Measurements from ENCODE around the gene CR1. TPM values are rescaled to one million over a fixed set of nuclear protein-coding genes. Genes with fewer than 3 reads are reported as not detected.
"Not testable (repeated sequence)": the region's sequence is repeated elsewhere in the genome, so short reads cannot be mapped to it uniquely, and the experiment has no call there.

The CR1 gene
- total RNA-seq, 2 donors from 2014 or later = 0.02 to 0.08 TPM

DNA sequence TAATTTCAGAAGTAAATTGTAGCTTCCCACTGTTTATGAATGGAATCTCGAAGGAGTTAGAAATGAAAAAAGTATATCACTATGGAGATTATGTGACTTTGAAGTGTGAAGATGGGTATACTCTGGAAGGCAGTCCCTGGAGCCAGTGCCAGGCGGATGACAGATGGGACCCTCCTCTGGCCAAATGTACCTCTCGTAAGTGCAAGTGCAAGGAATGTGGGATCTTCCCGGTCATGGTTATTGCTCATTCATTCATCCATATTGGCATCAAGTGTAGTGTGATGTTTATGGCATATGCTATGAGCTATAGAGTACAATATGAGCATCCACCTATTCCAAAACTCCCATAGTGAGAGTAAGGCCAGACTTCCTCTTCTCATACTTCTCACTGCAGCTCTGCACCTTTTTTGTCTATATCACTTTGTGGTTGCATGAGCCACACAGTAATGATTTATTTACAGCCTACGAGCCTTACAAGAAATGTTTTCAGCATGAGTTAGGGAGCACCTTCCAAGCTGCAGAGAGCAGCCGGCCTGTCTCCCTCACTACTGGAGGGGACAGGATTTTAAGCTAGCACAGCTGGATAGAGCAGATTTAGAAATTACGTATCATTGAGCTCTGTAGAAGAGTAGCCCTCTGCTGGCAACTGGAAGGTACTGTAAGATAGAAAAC lies 124.0 kb downstream of the CR1 start:
- Mint-ChIP-seq H3K27ac (no peak overlapping the region), H3K36me3 (no peaks in the 10 kb centered on the region), H3K9me3 (no peaks in the 10 kb centered on the region)
- DNase-seq (ENCODE audit: low spot score in 2 of 2) (peak in 1 of 2 donors; percentile 5), ATAC-seq (peak; percentile 76 to 77)

GRCh38 chr1:207620543-207620893 lies 124.6 kb downstream of the CR1 start:
- DNase-seq (ENCODE audit: low spot score in 2 of 2) (no peak), ATAC-seq (no peak)
- H3K9me3 Mint-ChIP-seq = no peaks in the 10 kb centered on the region
- H3K36me3 Mint-ChIP-seq = no peaks in the 10 kb centered on the region
- no peak overlapping the region for H3K27ac Mint-ChIP-seq

DNA sequence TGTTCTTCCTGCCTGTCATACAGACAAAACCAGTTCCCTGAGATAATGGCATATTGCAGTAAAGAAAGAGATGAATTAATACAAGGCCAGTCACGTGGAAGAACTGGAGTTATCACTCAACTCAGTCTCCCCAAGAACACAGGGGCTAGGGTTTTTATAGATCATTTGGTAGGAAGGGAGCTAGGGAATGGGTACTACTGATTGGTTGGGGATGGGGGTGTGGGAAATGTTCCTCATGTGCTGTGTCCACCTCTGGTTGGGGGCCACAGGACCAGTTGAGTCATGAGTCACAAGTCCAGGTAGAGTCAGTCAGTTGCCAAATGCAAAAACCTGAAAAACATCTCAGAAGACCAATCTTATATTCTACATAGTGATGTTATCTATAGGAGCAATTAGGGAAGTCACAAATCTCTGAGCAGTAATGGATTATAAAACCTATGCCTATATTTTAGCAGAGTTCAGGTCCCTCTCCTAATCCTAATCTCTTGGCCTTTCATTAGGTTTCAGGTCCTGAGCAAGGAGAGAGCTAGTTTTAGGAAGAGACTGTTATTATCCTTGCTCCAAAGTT lies 129.6 kb downstream of the CR1 start:
- not testable (repeated sequence) for ATAC-seq; H3K9me3 Mint-ChIP-seq; H3K36me3 Mint-ChIP-seq; H3K27ac Mint-ChIP-seq; DNase-seq (ENCODE audit: low spot score in 2 of 2)

DNA sequence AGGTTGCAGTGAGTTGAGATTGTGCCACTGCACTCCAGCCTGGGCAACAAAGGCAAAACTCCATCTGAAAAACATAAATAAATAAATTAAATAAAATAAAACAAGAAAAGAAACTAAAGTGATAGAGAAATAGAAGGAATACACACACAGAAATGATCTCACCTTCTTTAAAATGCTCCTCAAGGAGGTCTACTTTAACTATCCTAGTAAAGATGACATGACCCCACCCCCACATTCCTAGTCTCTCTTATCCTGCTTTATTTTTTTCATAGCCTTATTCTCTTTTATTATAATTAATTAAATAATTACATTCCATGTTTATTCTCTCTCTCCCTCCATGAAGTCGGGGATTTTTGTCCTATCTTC lies 131.0 kb downstream of the CR1 start:
- DNase-seq (ENCODE audit: low spot score in 2 of 2) = no peak
- H3K9me3 Mint-ChIP-seq = no peaks in the 10 kb centered on the region
- no peaks in the 10 kb centered on the region for H3K36me3 Mint-ChIP-seq
- no peak for ATAC-seq
- no peak overlapping the region for H3K27ac Mint-ChIP-seq

- Mint-ChIP-seq H3K36me3 (no peaks in the 10 kb centered on the region), H3K27ac (no peak overlapping the region), H3K9me3 (no peaks in the 10 kb centered on the region)
- ATAC-seq = no peak
- DNase-seq (ENCODE audit: low spot score in 2 of 2) = no peak
These were observed 131.5 kb downstream of the CR1 start for GRCh38 chr1:207627496-207627895.

GRCh38 chr1:207628776-207629175 lies 132.8 kb downstream of the CR1 start:
- no peaks in the 10 kb centered on the region for H3K9me3 Mint-ChIP-seq
- no peaks in the 10 kb centered on the region for H3K36me3 Mint-ChIP-seq
- no peak for DNase-seq (ENCODE audit: low spot score in 2 of 2)
- ATAC-seq = no peak
- no peak overlapping the region for H3K27ac Mint-ChIP-seq

- H3K36me3 Mint-ChIP-seq = no peaks in the 10 kb centered on the region
- ATAC-seq (no peak), DNase-seq (ENCODE audit: low spot score in 2 of 2) (no peak)
- H3K27ac Mint-ChIP-seq = no peak overlapping the region
- H3K9me3 Mint-ChIP-seq = no peaks in the 10 kb centered on the region
These were observed 135.2 kb downstream of the CR1 start for GRCh38 chr1:207631137-207631536.

DNA sequence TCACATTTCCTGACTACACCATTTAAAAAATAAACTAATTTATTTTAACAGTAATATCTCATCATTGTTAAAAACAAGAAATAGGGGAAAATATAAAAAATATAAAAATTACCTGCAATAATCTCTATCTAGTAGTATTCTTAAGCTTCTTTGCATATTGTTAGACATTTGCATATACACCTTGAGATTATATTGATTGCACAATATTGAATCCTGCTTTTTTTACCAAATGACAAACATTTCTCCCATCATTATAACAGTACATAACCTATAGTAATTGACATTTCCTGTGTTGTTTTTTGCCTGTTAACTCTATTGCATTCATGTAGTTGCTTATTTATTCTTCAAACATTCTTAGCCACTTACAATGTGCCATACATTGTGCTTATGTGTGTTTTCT lies 137.3 kb downstream of the CR1 start:
- ATAC-seq (no peak), DNase-seq (ENCODE audit: low spot score in 2 of 2) (no peak)
- Mint-ChIP-seq H3K9me3 (no peaks in the 10 kb centered on the region), H3K27ac (no peak overlapping the region), H3K36me3 (no peaks in the 10 kb centered on the region)

DNA sequence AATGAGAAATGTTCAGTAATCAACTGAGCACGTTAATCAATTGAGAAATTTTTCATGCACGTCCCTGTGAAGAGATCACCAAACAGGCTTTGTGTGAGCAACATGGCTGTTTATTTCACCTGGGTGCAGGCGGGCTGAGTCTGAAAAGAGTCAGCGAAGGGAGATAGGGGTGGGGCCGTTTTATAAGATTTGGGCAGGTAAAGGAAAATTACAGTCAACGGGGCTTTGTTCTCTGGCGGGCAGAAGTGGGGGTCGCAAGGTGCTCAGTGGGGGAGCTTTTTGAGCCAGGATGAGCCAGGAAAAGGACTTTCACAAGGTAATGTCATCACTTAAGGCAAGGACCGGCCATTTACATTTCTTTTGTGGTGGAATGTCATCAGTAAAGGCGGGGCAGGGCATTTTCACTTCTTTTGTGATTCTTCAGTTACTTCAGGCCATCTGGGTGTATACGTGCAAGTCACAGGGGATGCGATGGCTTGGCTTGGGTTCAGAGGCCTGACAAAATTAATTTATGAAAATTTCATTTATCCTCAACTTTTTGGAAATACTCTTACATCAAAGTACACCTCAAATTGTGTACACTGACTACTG lies 137.8 kb downstream of the CR1 start:
- H3K36me3 Mint-ChIP-seq; ATAC-seq; DNase-seq (ENCODE audit: low spot score in 2 of 2); H3K27ac Mint-ChIP-seq; H3K9me3 Mint-ChIP-seq: not testable (repeated sequence)

- H3K36me3 Mint-ChIP-seq; H3K9me3 Mint-ChIP-seq; ATAC-seq; DNase-seq (ENCODE audit: low spot score in 2 of 2); H3K27ac Mint-ChIP-seq: not testable (repeated sequence)
These were observed 138.3 kb downstream of the CR1 start for GRCh38 chr1:207634293-207634692.

DNA sequence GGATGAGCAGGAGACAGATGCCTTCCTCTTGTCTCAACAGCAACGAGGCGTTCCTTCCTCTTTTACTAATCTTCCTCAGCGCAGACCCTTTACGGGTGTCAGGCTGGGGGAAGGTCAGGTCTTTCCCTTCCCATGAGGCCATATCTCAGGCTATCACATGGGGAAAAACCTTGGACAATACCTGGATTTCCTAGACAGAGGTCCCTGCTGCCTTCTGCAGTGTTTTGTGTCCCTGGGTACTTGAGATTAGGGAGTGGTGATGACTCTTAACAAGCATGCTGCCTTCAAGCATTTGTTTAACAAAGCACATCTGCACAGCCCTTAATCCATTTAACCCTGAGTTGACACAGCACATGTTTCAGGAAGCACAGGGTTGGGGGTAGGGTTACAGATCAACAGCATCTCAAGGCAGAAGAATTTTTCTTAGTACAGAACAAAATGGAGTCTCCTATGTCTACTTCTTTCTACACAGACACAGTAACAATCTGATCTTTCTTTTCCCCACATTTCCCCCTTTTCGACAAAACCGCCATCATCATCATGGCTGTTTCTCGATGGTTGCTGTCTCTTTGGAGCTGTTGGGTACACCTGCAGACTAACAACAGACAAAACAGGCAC lies 139.7 kb downstream of the CR1 start:
- not testable (repeated sequence) for ATAC-seq, H3K27ac Mint-ChIP-seq, H3K9me3 Mint-ChIP-seq

DNA sequence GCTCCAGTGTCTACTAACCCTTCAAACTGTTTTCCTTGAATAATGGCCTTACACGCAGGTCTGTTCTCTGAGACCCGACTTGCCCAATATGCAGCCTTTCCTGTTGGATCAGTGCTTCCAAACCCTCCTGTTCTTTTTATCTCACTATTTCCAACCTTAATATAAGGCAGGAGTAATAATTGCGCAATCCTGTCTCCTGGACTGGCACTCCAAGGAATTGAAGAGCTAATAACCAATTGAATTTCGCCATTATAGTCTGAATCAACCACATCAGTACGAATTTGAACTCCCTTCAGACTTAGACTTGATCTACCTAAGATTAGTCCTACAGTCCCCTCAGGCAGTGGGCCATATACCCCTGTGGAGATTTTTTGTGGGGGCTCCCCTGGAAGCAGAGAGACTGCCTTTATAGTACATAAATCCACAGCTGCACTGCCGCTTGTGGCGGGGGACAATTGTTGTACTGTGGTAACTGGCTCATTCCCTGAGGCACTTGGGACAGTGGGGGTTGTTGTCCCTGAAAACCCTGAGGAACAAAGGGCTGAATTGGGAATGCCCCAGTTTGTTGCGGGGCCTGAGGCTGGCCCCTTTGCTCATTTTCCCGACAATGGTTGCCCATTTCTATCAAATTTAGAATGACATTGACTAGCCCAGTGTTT lies 142.7 kb downstream of the CR1 start:
- H3K27ac Mint-ChIP-seq; H3K36me3 Mint-ChIP-seq; ATAC-seq; H3K9me3 Mint-ChIP-seq; DNase-seq (ENCODE audit: low spot score in 2 of 2): not testable (repeated sequence)

More for the DNA sequence above, 139.7 kb downstream of the CR1 start:
- not testable (repeated sequence) for H3K36me3 Mint-ChIP-seq; DNase-seq (ENCODE audit: low spot score in 2 of 2)

DNA sequence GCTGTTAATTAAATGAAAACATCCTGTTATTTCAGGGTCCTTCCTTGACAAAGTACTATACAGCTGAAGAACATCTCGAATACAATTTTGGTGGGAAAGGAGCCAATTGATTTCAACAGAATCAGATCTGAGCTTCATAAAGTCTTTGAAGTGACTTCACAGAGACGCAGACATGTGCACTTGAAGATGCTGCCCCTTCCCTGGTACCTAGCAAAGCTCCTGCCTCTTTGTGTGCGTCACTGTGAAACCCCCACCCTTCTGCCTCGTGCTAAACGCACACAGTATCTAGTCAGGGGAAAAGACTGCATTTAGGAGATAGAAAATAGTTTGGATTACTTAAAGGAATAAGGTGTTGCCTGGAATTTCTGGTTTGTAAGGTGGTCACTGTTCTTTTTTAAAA lies 143.4 kb downstream of the CR1 start:
- not testable (repeated sequence) for H3K27ac Mint-ChIP-seq; DNase-seq (ENCODE audit: low spot score in 2 of 2)

GRCh38 chr1:207644166-207644851 lies 148.4 kb downstream of the CR1 start:
- DNase-seq (ENCODE audit: low spot score in 2 of 2) (no peak), ATAC-seq (no peak)
- Mint-ChIP-seq H3K27ac (peak overlapping the region in 1 of 2 donors; percentile 7), H3K36me3 (no peaks in the 10 kb centered on the region), H3K9me3 (no peaks in the 10 kb centered on the region)

More for the DNA sequence above, 143.4 kb downstream of the CR1 start:
- not testable (repeated sequence) for ATAC-seq, H3K36me3 Mint-ChIP-seq, H3K9me3 Mint-ChIP-seq

DNA sequence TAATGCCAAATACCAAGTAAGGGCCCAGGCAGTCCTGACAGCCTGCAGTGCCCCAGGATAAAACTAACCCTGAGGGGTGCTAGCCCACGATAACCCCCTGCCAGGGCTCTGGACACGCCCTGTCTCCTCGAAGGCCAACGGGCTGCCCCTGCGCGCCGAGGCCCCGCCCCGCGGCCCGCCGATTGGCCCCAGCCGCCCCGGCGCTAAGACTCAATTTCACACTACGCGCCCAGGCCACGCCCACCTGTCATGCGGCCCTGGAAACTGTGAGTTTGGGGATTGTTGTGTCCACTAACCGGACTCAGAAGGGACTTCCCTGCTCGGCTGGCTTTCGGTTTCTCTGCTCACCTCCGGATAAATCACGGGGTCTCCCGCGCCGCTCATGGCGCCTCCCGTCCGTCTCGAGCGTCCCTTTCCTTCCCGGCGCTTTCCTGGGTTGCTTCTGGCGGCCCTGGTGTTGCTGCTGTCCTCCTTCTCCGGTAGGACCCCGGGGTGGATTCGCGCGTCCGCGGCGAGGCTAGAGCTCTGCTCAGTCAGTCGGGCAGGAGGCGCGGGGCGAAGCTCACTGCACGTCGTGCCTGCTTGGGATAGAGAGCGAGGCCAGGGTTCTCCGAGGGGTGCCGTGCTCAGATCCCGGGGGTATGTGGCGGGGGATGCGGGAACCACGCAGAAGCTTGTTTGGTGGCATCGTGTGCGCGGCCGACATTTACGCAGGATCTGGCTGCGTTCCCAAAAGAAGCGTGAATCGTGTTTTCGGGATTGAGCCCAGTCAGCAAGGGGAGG lies 149.1 kb downstream of the CR1 start, which contains the start of gene CR1L:
TSS of gene CR1L (plus strand) at position 282 of the 783 bp plus-strand sequence. CDS start at position 383, 101 bp downstream.
- H3K9me3 Mint-ChIP-seq = no peaks in the 10 kb centered on the region
- H3K36me3 Mint-ChIP-seq = no peaks in the 10 kb centered on the region
- ATAC-seq (peak; percentile 98 to 99), DNase-seq (ENCODE audit: low spot score in 2 of 2) (peak; percentile 85 to 91)
- H3K27ac Mint-ChIP-seq = peak within 1 kb of the TSS in 1 of 2 donors; percentile 84

DNA sequence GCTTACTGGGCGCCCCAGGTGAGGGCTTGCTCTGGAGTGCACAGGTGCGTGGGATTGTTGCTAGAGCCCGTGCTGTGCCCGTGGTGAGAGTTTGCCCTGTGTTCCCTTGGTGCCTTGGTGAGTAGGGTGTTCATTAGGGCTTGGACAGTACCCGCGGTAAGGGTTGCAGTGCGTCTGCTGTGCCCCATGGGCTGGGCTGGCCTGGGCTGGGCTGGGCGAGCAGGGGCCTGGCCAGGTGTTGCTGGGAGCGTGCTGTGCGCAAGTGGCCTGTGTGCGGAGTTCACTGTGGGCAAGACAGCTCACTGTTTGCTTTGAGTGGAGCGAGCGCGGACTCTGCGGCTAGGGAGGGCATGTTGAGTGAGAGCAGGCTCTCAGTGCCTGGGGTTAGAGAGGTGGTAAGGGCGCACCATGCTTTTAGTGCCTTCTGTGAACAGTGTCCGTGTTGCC lies 149.7 kb downstream of the CR1 start:
- H3K36me3 Mint-ChIP-seq = no peaks in the 10 kb centered on the region
- no peak for ATAC-seq
- DNase-seq (ENCODE audit: low spot score in 2 of 2) = no peak
- peak overlapping the region in 1 of 2 donors; percentile 84 for H3K27ac Mint-ChIP-seq
- no peaks in the 10 kb centered on the region for H3K9me3 Mint-ChIP-seq

Measured in activated naive CD4-positive, alpha-beta T cell treated with anti-CD3 and anti-CD28 coated beads, Interleukin-2, amount 50 U/mL, for 72 hours (primary cell).